ENCODE measurements around the gene PDE1C.

PDE1C gene

GRCh38 chr7:31724696-31725095, 345.5 kb downstream of the PDE1C start:
- Histone ChIP-seq H3K4me2 (ENCODE audit: low read length) (no peak overlapping the region), H3K4me1 (ENCODE audit: low read length) (no peaks in the 10 kb centered on the region), H3K4me3 (ENCODE audit: low read length) (no peak overlapping the region), H4K20me1 (ENCODE audit: insufficient read depth, low read length) (no peaks in the 10 kb centered on the region), H3K79me2 (ENCODE audit: low read length) (no peaks in the 10 kb centered on the region), H3K27me3 (ENCODE audit: low read depth, low read length) (no peaks in the 10 kb centered on the region), H3K9me3 (ENCODE audit: insufficient read depth, low read length) (no peaks in the 10 kb centered on the region), H3K27ac (ENCODE audit: low read length) (no peak overlapping the region), H3K9ac (ENCODE audit: low read length) (no peak overlapping the region), H2AFZ (ENCODE audit: low read depth, low read length) (no peak overlapping the region), H3K36me3 (replicated peaks; ENCODE audit: low read depth, low read length) (no peaks in the 10 kb centered on the region)
- TF ChIP-seq EZH2phosphoT487 (IDR thresholded peaks at IDR 0.05; ENCODE audit: low read depth) (no peak), CTCF (IDR thresholded peaks at IDR 0.05; ENCODE audit: low read depth, low read length) (no peak)

GRCh38 chr7:31720366-31720765, 349.8 kb downstream of the PDE1C start:
- no peak overlapping the region for H3K9ac ChIP-seq (ENCODE audit: low read length)
- H3K27me3 ChIP-seq (ENCODE audit: low read depth, low read length) = no peaks in the 10 kb centered on the region
- H3K36me3 ChIP-seq (replicated peaks; ENCODE audit: low read depth, low read length) = no peaks in the 10 kb centered on the region
- H3K4me3 ChIP-seq (ENCODE audit: low read length) = no peak overlapping the region
- TF ChIP-seq CTCF (IDR thresholded peaks at IDR 0.05; ENCODE audit: low read depth, low read length) (no peak), EZH2phosphoT487 (IDR thresholded peaks at IDR 0.05; ENCODE audit: low read depth) (no peak)
- no peaks in the 10 kb centered on the region for H3K4me1 ChIP-seq (ENCODE audit: low read length)
- no peak overlapping the region for H3K27ac ChIP-seq (ENCODE audit: low read length)
- no peak overlapping the region for H3K4me2 ChIP-seq (ENCODE audit: low read length)
- no peaks in the 10 kb centered on the region for H4K20me1 ChIP-seq (ENCODE audit: insufficient read depth, low read length)
- no peak overlapping the region for H2AFZ ChIP-seq (ENCODE audit: low read depth, low read length)
- no peaks in the 10 kb centered on the region for H3K9me3 ChIP-seq (ENCODE audit: insufficient read depth, low read length)
- H3K79me2 ChIP-seq (ENCODE audit: low read length) = no peaks in the 10 kb centered on the region

GRCh38 chr7:31716355-31716754, 353.9 kb downstream of the PDE1C start:
- H3K36me3 ChIP-seq (replicated peaks; ENCODE audit: low read depth, low read length) = no peaks in the 10 kb centered on the region
- no peaks in the 10 kb centered on the region for H3K4me1 ChIP-seq (ENCODE audit: low read length)
- H3K9me3 ChIP-seq (ENCODE audit: insufficient read depth, low read length) = no peaks in the 10 kb centered on the region
- H3K4me3 ChIP-seq (ENCODE audit: low read length) = no peak overlapping the region
- no peak for TF ChIP-seq CTCF (IDR thresholded peaks at IDR 0.05; ENCODE audit: low read depth, low read length)
- no peak for TF ChIP-seq EZH2phosphoT487 (IDR thresholded peaks at IDR 0.05; ENCODE audit: low read depth)
- no peaks in the 10 kb centered on the region for H4K20me1 ChIP-seq (ENCODE audit: insufficient read depth, low read length)
- H2AFZ ChIP-seq (ENCODE audit: low read depth, low read length) = no peak overlapping the region
- no peaks in the 10 kb centered on the region for H3K79me2 ChIP-seq (ENCODE audit: low read length)
- H3K27me3 ChIP-seq (ENCODE audit: low read depth, low read length) = no peaks in the 10 kb centered on the region
- H3K27ac ChIP-seq (ENCODE audit: low read length) = no peak overlapping the region
- H3K4me2 ChIP-seq (ENCODE audit: low read length) = no peak overlapping the region
- no peak overlapping the region for H3K9ac ChIP-seq (ENCODE audit: low read length)

- no peaks in the 10 kb centered on the region for H3K36me3 ChIP-seq (replicated peaks; ENCODE audit: low read depth, low read length)
- no peak overlapping the region for H3K4me2 ChIP-seq (ENCODE audit: low read length)
- H3K9ac ChIP-seq (ENCODE audit: low read length) = no peak overlapping the region
- no peaks in the 10 kb centered on the region for H3K4me1 ChIP-seq (ENCODE audit: low read length)
- no peak overlapping the region for H3K27ac ChIP-seq (ENCODE audit: low read length)
- no peaks in the 10 kb centered on the region for H4K20me1 ChIP-seq (ENCODE audit: insufficient read depth, low read length)
- no peak overlapping the region for H2AFZ ChIP-seq (ENCODE audit: low read depth, low read length)
- no peaks in the 10 kb centered on the region for H3K27me3 ChIP-seq (ENCODE audit: low read depth, low read length)
- no peaks in the 10 kb centered on the region for H3K9me3 ChIP-seq (ENCODE audit: insufficient read depth, low read length)
- H3K79me2 ChIP-seq (ENCODE audit: low read length) = no peaks in the 10 kb centered on the region
- no peak overlapping the region for H3K4me3 ChIP-seq (ENCODE audit: low read length)
- TF ChIP-seq CTCF (IDR thresholded peaks at IDR 0.05; ENCODE audit: low read depth, low read length) = no peak
- TF ChIP-seq EZH2phosphoT487 (IDR thresholded peaks at IDR 0.05; ENCODE audit: low read depth) = no peak
These were observed 360.0 kb downstream of the PDE1C start for GRCh38 chr7:31710171-31710570.

Data from OCI-LY3 (cell line).